Stimulated activated memory B cell treated with anti-CD40 and anti-IgM and Interleukin-4, amounts not matched to agents 10 μg/mL and 1 μg/mL and 100 μg/mL, for 72 hours (primary cell): Measurements from ENCODE around the gene RNF32.

Experiments
- ATAC-seq: fragments of 150-1000 bp; cut with Tn5 transposase; 2 replicates; pipeline ENCODE4 v1.10.0; 2021
- H3K27ac Mint-ChIP-seq: one replicate; pipeline ENCODE4 v1.8.0; 2022; ENCODE audit warnings: mild to moderate bottlenecking, mixed read lengths
- H3K27me3 Mint-ChIP-seq: one replicate; pipeline ENCODE4 v1.8.0; 2022; ENCODE audit warnings: mixed read lengths
- H3K36me3 Mint-ChIP-seq: one replicate; pipeline ENCODE4 v1.8.0; 2022; ENCODE audit warnings: mixed read lengths
- H3K4me1 Mint-ChIP-seq: one replicate; pipeline ENCODE4 v1.8.0; 2022; ENCODE audit warnings: mixed read lengths
- H3K4me3 Mint-ChIP-seq: one replicate; pipeline ENCODE4 v1.8.0; 2022; ENCODE audit warnings: mild to moderate bottlenecking, moderate library complexity, mixed read lengths
- H3K9me3 Mint-ChIP-seq: one replicate; pipeline ENCODE4 v1.8.0; 2022; ENCODE audit warnings: mixed read lengths

The RNF32 gene

DNA sequence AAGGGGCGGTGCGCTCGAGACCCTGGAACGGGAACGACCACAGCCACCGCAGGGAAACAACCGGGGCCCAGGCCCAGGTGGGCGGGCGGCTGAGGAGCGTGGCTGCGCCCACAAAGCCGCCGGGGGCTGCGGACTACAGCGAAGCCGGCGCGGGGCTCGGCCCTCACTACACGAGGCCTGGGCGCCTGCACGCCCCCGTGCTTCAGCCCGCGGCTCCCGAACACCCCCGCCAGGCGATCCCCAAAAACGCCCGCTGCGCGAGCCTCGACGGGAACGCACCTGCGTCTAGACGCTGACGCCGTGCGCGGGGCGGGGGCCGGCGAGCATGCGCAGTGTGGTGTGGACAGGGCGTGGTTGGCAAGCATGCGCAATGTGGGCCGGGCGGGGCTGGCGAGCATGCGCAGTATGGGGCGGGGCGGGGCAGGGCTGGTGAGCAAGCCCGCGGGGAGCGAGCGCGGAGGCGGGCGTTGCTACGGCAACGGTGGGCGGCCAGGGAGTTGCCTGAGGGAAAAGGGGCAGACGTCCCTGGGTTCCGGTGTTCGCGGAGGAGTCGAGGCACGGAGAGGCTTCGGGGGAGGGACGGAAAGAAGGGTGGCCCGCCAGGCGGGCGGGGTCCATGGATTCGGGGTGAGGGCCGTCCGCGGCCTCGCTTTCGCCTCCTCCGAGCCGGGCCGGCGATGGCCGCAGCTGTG lies at the start of gene RNF32:
RNF32 (plus strand) TSS at position 518 of the 692 bp plus-strand sequence. CDS start 3,104 bp downstream, outside the sequence.
- Mint-ChIP-seq H3K4me3 (peak within 1 kb of the TSS; percentile 92), H3K27me3 (no peaks in the 10 kb centered on the region), H3K9me3 (peaks cover 7% of the 10 kb centered on the region), H3K4me1 (peaks cover 29% of the 10 kb centered on the region), H3K36me3 (peaks cover 21% of the 10 kb centered on the region), H3K27ac (peak within 1 kb of the TSS; percentile 85)
- peak; percentile 93 for ATAC-seq

DNA sequence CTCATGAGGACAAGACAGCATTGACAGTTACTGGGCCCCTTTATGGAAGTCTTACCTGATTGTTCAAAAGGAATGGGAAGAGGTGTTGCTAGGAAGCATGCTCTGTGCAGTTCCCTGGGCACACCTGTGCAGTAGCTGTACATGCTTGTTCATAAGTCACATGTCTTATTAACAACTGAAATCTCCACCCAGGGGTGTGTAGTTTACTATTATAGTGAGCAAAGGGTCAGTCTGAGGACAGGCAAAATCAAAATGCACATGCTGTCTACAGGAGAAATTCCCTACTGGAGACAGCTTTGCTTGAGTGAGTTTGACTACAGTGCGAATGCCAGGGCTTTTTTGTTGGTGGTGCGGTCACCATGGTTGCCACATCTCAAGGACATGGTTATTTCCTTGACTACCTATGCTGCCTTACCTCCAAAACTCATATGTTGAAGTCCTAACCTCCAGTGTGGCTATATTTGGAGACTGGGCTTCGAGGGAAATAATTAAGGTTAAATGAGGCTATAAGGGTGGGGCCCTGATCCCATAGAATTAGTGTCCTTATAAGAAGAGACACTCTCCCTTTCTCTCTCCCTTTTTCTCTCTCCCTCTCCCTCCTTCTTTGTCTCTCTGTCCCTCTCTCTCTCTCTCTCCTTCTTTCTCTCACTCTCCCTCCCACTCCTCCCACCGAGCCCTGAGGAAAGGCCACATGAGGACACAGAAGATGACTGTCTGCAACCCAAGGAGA lies 48.3 kb upstream of the RNF32 start:
- ATAC-seq: no peak
- Mint-ChIP-seq H3K9me3 (peaks cover 10% of the 10 kb centered on the region), H3K36me3 (peaks cover 23% of the 10 kb centered on the region), H3K27me3 (no peaks in the 10 kb centered on the region), H3K4me1 (no peaks in the 10 kb centered on the region), H3K27ac (no peak overlapping the region), H3K4me3 (no peak overlapping the region)

DNA sequence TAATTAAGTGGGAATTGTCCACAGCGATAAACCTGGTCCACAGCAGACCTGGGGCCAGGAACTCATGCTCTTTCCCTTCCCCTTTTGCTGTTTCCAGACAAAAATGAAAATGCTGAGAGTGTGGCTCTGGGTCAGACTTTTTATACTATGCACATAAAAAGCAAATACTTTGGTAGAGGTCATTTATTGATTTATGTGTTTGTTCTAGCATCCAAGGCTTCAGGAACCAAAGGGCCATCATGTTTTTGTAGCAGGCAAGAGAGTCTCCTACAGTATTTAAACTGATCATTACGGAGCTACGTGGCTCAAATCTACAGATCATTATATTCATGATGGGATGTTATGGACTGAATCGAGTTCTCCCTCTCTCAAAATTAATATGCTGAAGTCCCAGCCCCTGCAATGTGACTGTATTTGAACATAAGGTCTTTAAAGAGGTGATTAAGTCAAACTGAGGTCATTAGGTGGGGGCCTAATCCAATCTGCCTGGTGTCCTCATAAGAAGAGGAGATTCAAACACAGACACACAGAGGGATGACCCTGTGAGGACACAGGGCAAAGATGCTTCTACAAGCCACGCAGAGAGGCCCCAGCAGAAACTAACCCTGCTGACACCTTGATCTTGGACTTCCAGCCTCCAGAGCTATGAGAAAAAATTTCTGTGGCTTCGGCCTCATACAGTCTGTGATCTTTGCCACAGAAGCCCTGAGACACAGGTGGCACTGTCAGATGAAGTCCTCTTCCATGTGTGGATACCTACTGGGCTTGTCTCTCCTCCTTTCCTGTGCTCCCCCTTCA lies 46.1 kb upstream of the RNF32 start:
- no peaks in the 10 kb centered on the region for H3K4me1 Mint-ChIP-seq
- H3K27ac Mint-ChIP-seq: no peak overlapping the region
- peaks cover 29% of the 10 kb centered on the region for H3K36me3 Mint-ChIP-seq
- H3K4me3 Mint-ChIP-seq: no peak overlapping the region
- H3K27me3 Mint-ChIP-seq: no peaks in the 10 kb centered on the region
- no peak for ATAC-seq
- H3K9me3 Mint-ChIP-seq: peaks cover 14% of the 10 kb centered on the region

DNA sequence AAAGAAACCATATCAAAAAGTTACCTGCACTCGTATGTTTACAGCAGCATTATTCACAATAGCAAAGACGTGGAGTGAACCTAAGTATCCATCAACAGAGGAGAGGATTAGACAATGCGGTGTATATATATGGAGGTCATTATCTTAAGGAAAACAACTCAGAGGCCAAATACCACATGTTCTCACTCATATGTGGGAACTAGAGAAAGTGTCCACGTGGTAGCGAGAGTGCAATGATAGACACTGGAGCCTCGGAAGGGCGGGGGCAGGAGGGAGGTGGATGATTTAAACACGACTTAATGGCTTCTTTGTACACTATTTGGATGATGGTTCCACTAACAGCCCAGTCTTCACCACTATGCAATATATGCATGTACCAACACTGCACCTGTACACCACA lies 40.1 kb upstream of the RNF32 start:
- Mint-ChIP-seq H3K9me3 (peaks cover 3% of the 10 kb centered on the region), H3K36me3 (peaks cover 14% of the 10 kb centered on the region), H3K4me1 (no peaks in the 10 kb centered on the region), H3K27ac (no peak overlapping the region), H3K4me3 (no peak overlapping the region), H3K27me3 (peaks cover 13% of the 10 kb centered on the region)
- no peak for ATAC-seq

DNA sequence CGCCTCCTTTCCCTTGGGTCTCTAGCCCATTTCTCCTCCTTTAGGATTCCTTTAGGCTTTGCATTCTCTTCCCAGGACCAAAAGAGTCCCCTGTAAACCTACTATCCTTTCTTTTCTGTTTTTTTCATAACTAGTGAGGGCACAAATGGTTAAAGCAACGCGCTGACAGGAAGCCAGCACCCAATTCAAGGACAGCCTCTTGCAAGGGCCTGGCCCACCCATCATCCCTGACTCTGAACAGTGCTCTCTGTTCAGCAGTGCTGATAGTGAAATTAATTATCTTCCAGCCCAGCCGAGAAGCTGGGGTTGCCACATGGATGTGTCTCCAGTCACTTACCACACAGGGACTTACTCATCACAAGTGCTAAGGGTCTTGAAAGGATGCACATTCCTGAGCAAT lies 38.3 kb upstream of the RNF32 start:
- Mint-ChIP-seq H3K27me3 (peaks cover 25% of the 10 kb centered on the region), H3K27ac (no peak overlapping the region), H3K4me3 (no peak overlapping the region), H3K36me3 (peaks cover 14% of the 10 kb centered on the region), H3K4me1 (no peaks in the 10 kb centered on the region), H3K9me3 (peaks cover 3% of the 10 kb centered on the region)
- ATAC-seq: no peak

DNA sequence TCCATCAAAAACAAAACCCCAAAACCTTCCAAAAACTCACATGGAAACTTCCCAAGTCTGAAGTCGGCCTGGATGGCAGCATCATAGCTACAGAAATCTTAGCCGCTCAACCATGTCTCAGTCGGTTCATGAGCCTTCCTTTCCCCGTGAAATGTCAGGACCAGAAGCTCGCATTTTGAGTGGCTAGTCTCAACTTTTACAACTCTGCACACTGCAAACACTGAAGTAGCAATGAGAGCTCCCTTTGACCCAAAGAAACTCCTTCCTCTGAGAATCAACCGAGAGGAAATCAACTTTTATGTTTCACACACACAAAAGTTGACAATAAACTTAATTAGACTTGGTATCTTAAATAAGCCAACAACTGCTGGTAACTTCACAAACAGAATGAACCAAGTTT lies 37.6 kb upstream of the RNF32 start:
- Mint-ChIP-seq H3K9me3 (peaks cover 3% of the 10 kb centered on the region), H3K27me3 (peaks cover 32% of the 10 kb centered on the region), H3K4me1 (peaks cover 3% of the 10 kb centered on the region), H3K36me3 (peaks cover 12% of the 10 kb centered on the region), H3K4me3 (no peak overlapping the region), H3K27ac (no peak overlapping the region)
- ATAC-seq: no peak

DNA sequence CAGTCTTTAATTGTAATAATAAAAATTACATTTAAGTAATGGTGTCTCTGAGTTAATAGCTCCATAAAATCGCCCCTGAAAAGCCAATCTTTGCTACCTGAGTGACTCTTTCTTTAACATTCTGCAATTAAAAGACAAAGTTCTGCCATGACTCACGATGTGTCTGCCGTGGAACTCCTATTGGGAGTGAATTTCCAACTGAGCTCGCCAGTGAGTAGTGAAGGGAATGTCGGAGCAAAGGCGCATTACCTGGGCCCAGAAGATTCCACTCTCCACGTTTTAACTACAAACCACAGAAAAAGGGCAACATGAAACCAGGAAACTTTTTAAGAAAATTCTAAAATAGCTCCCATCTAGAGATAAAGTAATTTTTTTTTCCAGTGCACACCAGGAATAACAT lies 36.9 kb upstream of the RNF32 start:
- Mint-ChIP-seq H3K4me1 (peaks cover 6% of the 10 kb centered on the region), H3K36me3 (peaks cover 6% of the 10 kb centered on the region), H3K9me3 (no peaks in the 10 kb centered on the region), H3K27me3 (peaks cover 38% of the 10 kb centered on the region), H3K4me3 (no peak overlapping the region), H3K27ac (no peak overlapping the region)
- no peak for ATAC-seq

DNA sequence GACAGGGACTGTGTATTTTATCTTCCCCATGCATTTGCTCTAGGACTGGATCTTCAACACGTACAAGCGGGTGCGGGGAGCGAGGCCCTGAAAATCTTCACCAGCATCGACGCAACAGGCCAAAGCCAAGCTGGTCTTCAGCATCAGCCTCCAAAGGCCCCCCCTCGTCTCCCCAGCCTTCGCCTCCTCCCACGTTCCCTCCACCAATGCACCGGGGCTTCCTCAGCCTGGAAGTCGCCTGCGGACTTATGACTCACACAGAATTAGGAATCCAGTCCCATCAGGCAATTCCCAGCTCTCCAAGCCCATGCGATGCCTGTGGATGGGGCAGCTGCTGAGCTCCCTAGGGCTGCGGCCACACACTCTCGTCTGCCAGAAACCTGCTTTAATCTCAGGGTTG lies 36.3 kb upstream of the RNF32 start:
- peaks cover 45% of the 10 kb centered on the region for H3K27me3 Mint-ChIP-seq
- no peak overlapping the region for H3K27ac Mint-ChIP-seq
- H3K36me3 Mint-ChIP-seq: peaks cover 6% of the 10 kb centered on the region
- no peak for ATAC-seq
- H3K9me3 Mint-ChIP-seq: no peaks in the 10 kb centered on the region
- H3K4me1 Mint-ChIP-seq: peaks cover 10% of the 10 kb centered on the region
- H3K4me3 Mint-ChIP-seq: no peak overlapping the region

DNA sequence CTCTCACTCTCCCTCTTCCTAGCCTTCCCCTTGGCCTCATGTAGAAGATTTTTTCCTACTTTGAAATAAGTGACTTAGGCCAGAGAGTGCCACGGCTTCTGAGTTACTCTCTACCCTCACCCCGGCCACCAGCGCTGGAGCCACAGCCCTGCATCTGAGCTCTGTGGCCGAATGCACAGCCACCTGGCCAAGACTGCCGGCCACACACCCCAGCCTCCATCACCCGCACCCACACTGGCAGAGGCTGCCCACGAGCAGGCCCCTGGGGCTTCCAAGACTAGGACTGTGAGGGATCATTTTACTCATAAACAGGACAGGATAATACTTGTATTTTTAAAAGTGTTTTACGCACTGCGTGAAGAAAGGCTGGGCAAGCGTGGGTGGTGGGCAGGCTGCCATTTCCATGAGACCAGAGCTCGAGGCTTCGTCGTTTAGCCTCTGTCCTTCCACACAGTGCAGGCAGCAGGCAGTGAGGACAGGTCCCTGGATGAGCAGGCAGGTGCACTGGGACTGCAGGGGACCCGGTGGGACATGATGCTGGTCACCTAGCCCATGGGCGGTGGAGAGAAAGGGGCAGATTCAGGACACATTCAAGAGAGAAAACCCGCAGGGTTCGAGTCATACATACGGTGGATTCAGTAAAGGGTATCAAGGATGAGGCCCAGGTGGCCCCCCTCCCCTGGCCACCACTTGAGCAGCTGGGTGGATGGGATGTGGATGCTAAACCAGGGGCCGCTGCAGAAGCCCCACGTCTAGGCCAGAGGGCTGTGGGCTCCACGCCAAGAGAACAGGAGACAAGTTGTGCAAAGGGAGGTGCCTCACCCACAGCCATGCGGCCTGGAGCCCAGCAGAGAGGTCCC lies 35.5 kb upstream of the RNF32 start:
- Mint-ChIP-seq H3K4me3 (no peak overlapping the region), H3K4me1 (peaks cover 10% of the 10 kb centered on the region), H3K27me3 (peaks cover 45% of the 10 kb centered on the region), H3K27ac (no peak overlapping the region), H3K9me3 (no peaks in the 10 kb centered on the region), H3K36me3 (peaks cover 6% of the 10 kb centered on the region)
- ATAC-seq: no peak

DNA sequence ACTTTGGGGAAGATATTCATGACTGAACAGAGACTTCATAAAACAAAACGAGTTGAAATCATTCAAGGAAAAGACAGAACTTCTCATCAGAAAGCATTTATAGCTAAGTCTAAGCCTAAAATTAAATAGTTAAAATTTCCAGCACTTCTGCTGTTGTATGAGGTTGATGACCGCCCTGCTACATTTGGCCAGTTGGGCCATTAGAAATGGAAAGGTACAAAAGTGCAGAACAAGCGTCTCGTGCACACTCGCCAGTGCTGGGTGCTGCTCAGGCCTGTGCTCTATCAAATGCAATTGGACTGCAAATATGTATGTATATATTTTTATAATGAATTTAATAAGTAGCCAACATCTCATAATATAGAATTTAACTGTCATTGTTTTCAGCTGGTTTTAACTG lies 34.4 kb upstream of the RNF32 start:
- H3K27me3 Mint-ChIP-seq: peaks cover 45% of the 10 kb centered on the region
- peaks cover 6% of the 10 kb centered on the region for H3K36me3 Mint-ChIP-seq
- no peak for ATAC-seq
- H3K4me3 Mint-ChIP-seq: no peak overlapping the region
- H3K27ac Mint-ChIP-seq: no peak overlapping the region
- no peaks in the 10 kb centered on the region for H3K9me3 Mint-ChIP-seq
- peaks cover 10% of the 10 kb centered on the region for H3K4me1 Mint-ChIP-seq

DNA sequence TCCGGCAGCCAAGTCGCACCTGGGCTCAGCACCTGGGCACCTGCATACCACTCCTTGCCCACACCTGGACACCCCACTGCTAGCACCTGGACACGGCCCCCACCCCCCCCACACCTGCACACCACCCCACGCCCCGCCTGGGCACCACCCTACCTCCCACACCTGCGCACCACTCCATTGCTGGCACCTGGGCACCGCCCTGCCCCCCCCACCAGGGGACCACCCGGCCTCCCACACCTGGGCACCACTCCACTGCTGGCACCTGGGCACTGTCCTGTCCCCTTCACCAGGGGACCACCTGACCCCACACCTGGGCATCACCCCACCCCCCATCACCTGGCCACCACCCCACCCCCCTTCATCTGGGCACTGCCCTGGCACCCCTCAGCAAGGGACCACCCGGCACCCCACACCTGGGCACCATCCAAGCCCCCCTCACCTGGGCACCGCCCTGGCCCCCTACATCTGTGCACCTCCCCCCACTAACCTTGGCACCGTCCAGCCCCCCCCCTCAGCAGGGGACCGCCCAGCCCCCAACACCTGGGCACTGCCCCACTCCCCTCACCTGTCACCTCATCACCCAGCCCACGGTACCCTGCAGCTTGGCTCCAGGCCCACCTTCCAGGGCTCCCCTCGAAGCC lies 33.8 kb upstream of the RNF32 start:
- ATAC-seq: peak; percentile 71
- no peaks in the 10 kb centered on the region for H3K9me3 Mint-ChIP-seq
- H3K4me1 Mint-ChIP-seq: peaks cover 10% of the 10 kb centered on the region
- H3K36me3 Mint-ChIP-seq: peaks cover 6% of the 10 kb centered on the region
- H3K4me3 Mint-ChIP-seq: no peak overlapping the region
- no peak overlapping the region for H3K27ac Mint-ChIP-seq
- peaks cover 45% of the 10 kb centered on the region for H3K27me3 Mint-ChIP-seq

DNA sequence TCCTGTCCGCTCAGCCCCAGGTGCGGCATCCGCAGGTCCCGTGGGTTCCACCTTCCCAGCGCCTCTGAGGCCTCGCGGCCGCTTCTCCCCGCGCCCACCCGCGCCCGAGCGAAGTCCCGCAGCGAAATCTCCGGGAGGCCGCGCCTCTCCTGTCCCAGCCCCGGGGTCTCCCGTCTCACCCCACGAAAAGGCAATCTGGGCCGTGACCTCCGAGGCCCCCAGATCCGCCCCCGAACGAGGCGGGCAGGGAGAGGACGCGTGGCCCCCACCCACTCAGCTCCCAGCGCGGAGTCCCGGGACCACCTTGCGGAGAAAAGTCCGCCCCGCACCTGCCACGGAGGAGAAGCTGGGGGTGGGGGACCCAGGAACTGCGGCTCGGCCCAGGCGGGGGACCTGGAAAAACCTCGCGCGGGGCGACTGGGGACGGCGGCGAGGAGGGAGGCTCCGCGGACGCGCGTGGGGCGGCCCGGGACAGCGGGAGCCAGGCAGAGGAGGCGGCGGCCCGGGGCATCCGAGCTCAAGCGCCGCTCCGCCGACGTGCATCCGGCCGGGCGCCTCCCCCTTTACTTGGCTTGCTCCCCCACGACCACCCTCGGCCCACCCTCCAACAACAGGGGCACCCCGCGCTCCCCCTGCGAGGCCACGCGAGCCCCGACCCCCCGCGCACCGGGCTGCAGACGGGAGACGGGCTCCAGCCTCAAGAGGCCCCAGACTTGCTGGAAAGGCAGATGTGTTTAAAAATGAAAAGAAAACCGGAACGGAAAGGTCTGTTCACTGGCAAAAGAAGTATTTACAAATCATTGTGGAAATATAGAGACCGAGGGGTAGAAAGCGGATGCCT lies 33.0 kb upstream of the RNF32 start:
- H3K4me3 Mint-ChIP-seq: peak overlapping the region; percentile 76
- no peaks in the 10 kb centered on the region for H3K9me3 Mint-ChIP-seq
- H3K36me3 Mint-ChIP-seq: peaks cover 6% of the 10 kb centered on the region
- peaks cover 11% of the 10 kb centered on the region for H3K4me1 Mint-ChIP-seq
- H3K27me3 Mint-ChIP-seq: peaks cover 52% of the 10 kb centered on the region
- no peak overlapping the region for H3K27ac Mint-ChIP-seq
- ATAC-seq: no peak

DNA sequence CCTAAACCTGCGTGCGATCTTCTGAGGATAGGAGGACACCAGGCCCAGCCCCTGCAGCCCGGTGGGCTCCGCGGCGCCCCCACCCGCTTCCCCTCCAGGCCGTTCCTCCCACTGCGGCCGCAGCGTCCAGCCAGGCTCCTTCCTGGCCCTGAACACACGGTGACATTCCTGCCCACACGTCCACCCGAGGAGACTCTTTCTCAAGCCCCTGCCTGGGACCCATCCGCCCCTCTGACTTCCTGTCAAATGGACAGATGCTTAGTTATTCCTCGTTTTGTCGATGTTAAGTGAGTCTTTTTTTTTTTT lies 32.4 kb upstream of the RNF32 start:
- H3K9me3 Mint-ChIP-seq: no peaks in the 10 kb centered on the region
- H3K27ac Mint-ChIP-seq: no peak overlapping the region
- peaks cover 58% of the 10 kb centered on the region for H3K27me3 Mint-ChIP-seq
- no peak for ATAC-seq
- peak overlapping the region; percentile 76 for H3K4me3 Mint-ChIP-seq
- H3K36me3 Mint-ChIP-seq: peaks cover 6% of the 10 kb centered on the region
- peaks cover 17% of the 10 kb centered on the region for H3K4me1 Mint-ChIP-seq
